ENCODE measurements around the gene HTRA1.
A peak's percentile ranks its signal among the peaks of the same experiment; 100 is the strongest.

The HTRA1 gene

GRCh38 chr10:122457934-122458333 lies 3.4 kb upstream of the HTRA1 start:
- H2AK5ac ChIP-seq (ENCODE audit: low read length) = no peak overlapping the region
- no peak overlapping the region for H3K27ac ChIP-seq (ENCODE audit: low read depth, low read length)
- H2BK5ac ChIP-seq (ENCODE audit: low read length) = no peak overlapping the region
- no peak overlapping the region for H3K4me3 ChIP-seq (ENCODE audit: low read length)
- H3K4ac ChIP-seq (ENCODE audit: low read depth, low read length) = no peak overlapping the region
- DNase-seq = no peak
- H3K4me2 ChIP-seq (ENCODE audit: low read length) = no peak overlapping the region
- no peaks in the 10 kb centered on the region for H3K79me1 ChIP-seq (ENCODE audit: low read length)
- WGBS (ENCODE audit: extremely low coverage, insufficient coverage, low lambda C conversion rate) = no CpG with 5 or more reads among the region's 5 CpGs
- H3K56ac ChIP-seq (ENCODE audit: low read length) = no peak overlapping the region
- no peak overlapping the region for H4K5ac ChIP-seq (ENCODE audit: low read length)
- no peaks in the 10 kb centered on the region for H3K4me1 ChIP-seq (ENCODE audit: control insufficient read depth, low read depth, low read length)
- H3K9ac ChIP-seq (ENCODE audit: low read length) = no peak overlapping the region
- no peak overlapping the region for H2BK120ac ChIP-seq (ENCODE audit: low read depth, low read length)
- peaks cover 22% of the 10 kb centered on the region for H3K27me3 ChIP-seq (ENCODE audit: insufficient read depth, low read length, poor library complexity)
- no peak overlapping the region for H3K18ac ChIP-seq (ENCODE audit: low read length)
- H3K36me3 ChIP-seq (ENCODE audit: control insufficient read depth, insufficient read depth, low read length) = no peaks in the 10 kb centered on the region
- no peaks in the 10 kb centered on the region for H3K79me2 ChIP-seq (ENCODE audit: control insufficient read depth, insufficient read depth, low read length)
- no peak overlapping the region for H3K23ac ChIP-seq (ENCODE audit: low read length)
- no peak overlapping the region for H4K8ac ChIP-seq (ENCODE audit: low read depth, low read length)
- H2BK15ac ChIP-seq (replicated peaks; ENCODE audit: low read depth) = no peak overlapping the region

GRCh38 chr10:122458693-122459092 lies 2.7 kb upstream of the HTRA1 start:
- no peaks in the 10 kb centered on the region for H3K79me2 ChIP-seq (ENCODE audit: control insufficient read depth, insufficient read depth, low read length)
- no peaks in the 10 kb centered on the region for H3K79me1 ChIP-seq (ENCODE audit: low read length)
- no peaks in the 10 kb centered on the region for H3K4me1 ChIP-seq (ENCODE audit: control insufficient read depth, low read depth, low read length)
- H3K27ac ChIP-seq (ENCODE audit: low read depth, low read length) = no peak overlapping the region
- H3K36me3 ChIP-seq (ENCODE audit: control insufficient read depth, insufficient read depth, low read length) = no peaks in the 10 kb centered on the region
- H4K8ac ChIP-seq (ENCODE audit: low read depth, low read length) = no peak overlapping the region
- peaks cover 29% of the 10 kb centered on the region for H3K27me3 ChIP-seq (ENCODE audit: insufficient read depth, low read length, poor library complexity)
- H4K5ac ChIP-seq (ENCODE audit: low read length) = no peak overlapping the region
- no peak overlapping the region for H3K18ac ChIP-seq (ENCODE audit: low read length)
- H2AK5ac ChIP-seq (ENCODE audit: low read length) = no peak overlapping the region
- no peak overlapping the region for H3K23ac ChIP-seq (ENCODE audit: low read length)
- no peak overlapping the region for H3K56ac ChIP-seq (ENCODE audit: low read length)
- H3K4me2 ChIP-seq (ENCODE audit: low read length) = no peak overlapping the region
- DNase-seq = no peak
- H2BK15ac ChIP-seq (replicated peaks; ENCODE audit: low read depth) = no peak overlapping the region
- H3K4ac ChIP-seq (ENCODE audit: low read depth, low read length) = no peak overlapping the region
- no peak overlapping the region for H3K9ac ChIP-seq (ENCODE audit: low read length)
- WGBS (ENCODE audit: extremely low coverage, insufficient coverage, low lambda C conversion rate) = no CpG with 5 or more reads among the region's 6 CpGs
- no peak overlapping the region for H2BK5ac ChIP-seq (ENCODE audit: low read length)
- H3K4me3 ChIP-seq (ENCODE audit: low read length) = no peak overlapping the region
- no peak overlapping the region for H2BK120ac ChIP-seq (ENCODE audit: low read depth, low read length)

- Histone ChIP-seq H3K79me1 (ENCODE audit: low read length) (no peaks in the 10 kb centered on the region), H3K4me2 (ENCODE audit: low read length) (no peak overlapping the region), H3K27ac (ENCODE audit: low read depth, low read length) (no peak overlapping the region), H3K56ac (ENCODE audit: low read length) (no peak overlapping the region), H3K23ac (ENCODE audit: low read length) (no peak overlapping the region), H2BK5ac (ENCODE audit: low read length) (no peak overlapping the region), H3K79me2 (ENCODE audit: control insufficient read depth, insufficient read depth, low read length) (no peaks in the 10 kb centered on the region), H4K8ac (ENCODE audit: low read depth, low read length) (no peak overlapping the region), H2BK15ac (replicated peaks; ENCODE audit: low read depth) (no peak overlapping the region), H4K5ac (ENCODE audit: low read length) (no peak overlapping the region), H3K36me3 (ENCODE audit: control insufficient read depth, insufficient read depth, low read length) (no peaks in the 10 kb centered on the region), H2AK5ac (ENCODE audit: low read length) (no peak overlapping the region), H3K18ac (ENCODE audit: low read length) (no peak overlapping the region), H3K27me3 (ENCODE audit: insufficient read depth, low read length, poor library complexity) (peaks cover 34% of the 10 kb centered on the region), H3K9ac (ENCODE audit: low read length) (no peak overlapping the region), H2BK120ac (ENCODE audit: low read depth, low read length) (no peak overlapping the region), H3K4me1 (ENCODE audit: control insufficient read depth, low read depth, low read length) (no peaks in the 10 kb centered on the region), H3K4me3 (ENCODE audit: low read length) (no peak overlapping the region), H3K4ac (ENCODE audit: low read depth, low read length) (no peak overlapping the region)
- WGBS (ENCODE audit: extremely low coverage, insufficient coverage, low lambda C conversion rate) = no CpG with 5 or more reads among the region's 14 CpGs
- DNase-seq = no peak
Observed at GRCh38 chr10:122459561-122460273, 1.6 kb upstream of the HTRA1 start.

GRCh38 chr10:122460891-122461293 lies 461 bp upstream of the HTRA1 start:
- H3K4me2 ChIP-seq (ENCODE audit: low read length) = peak overlapping the region; percentile 44
- H2BK120ac ChIP-seq (ENCODE audit: low read depth, low read length) = no peak overlapping the region
- H3K79me1 ChIP-seq (ENCODE audit: low read length) = no peaks in the 10 kb centered on the region
- no peaks in the 10 kb centered on the region for H3K36me3 ChIP-seq (ENCODE audit: control insufficient read depth, insufficient read depth, low read length)
- peak overlapping the region; percentile 42 for H3K56ac ChIP-seq (ENCODE audit: low read length)
- H4K8ac ChIP-seq (ENCODE audit: low read depth, low read length) = no peak overlapping the region
- no peak overlapping the region for H3K4me3 ChIP-seq (ENCODE audit: low read length)
- no peak for DNase-seq
- peak overlapping the region; percentile 38 for H3K4ac ChIP-seq (ENCODE audit: low read depth, low read length)
- no CpG with 5 or more reads among the region's 40 CpGs for WGBS (ENCODE audit: extremely low coverage, insufficient coverage, low lambda C conversion rate)
- H3K4me1 ChIP-seq (ENCODE audit: control insufficient read depth, low read depth, low read length) = no peaks in the 10 kb centered on the region
- peaks cover 34% of the 10 kb centered on the region for H3K27me3 ChIP-seq (ENCODE audit: insufficient read depth, low read length, poor library complexity)
- H3K23ac ChIP-seq (ENCODE audit: low read length) = no peak overlapping the region
- peak overlapping the region; percentile 24 for H3K18ac ChIP-seq (ENCODE audit: low read length)
- no peak overlapping the region for H2AK5ac ChIP-seq (ENCODE audit: low read length)
- H2BK15ac ChIP-seq (replicated peaks; ENCODE audit: low read depth) = no peak overlapping the region
- H2BK5ac ChIP-seq (ENCODE audit: low read length) = no peak overlapping the region
- H4K5ac ChIP-seq (ENCODE audit: low read length) = no peak overlapping the region
- H3K79me2 ChIP-seq (ENCODE audit: control insufficient read depth, insufficient read depth, low read length) = no peaks in the 10 kb centered on the region
- H3K9ac ChIP-seq (ENCODE audit: low read length) = peak overlapping the region; percentile 8
- H3K27ac ChIP-seq (ENCODE audit: low read depth, low read length) = no peak overlapping the region

GRCh38 chr10:122461729-122462532 lies 578 bp downstream of the HTRA1 start:
- Histone ChIP-seq H3K4me1 (ENCODE audit: control insufficient read depth, low read depth, low read length) (no peaks in the 10 kb centered on the region), H3K27me3 (ENCODE audit: insufficient read depth, low read length, poor library complexity) (peaks cover 34% of the 10 kb centered on the region), H2BK120ac (ENCODE audit: low read depth, low read length) (no peak overlapping the region), H3K27ac (ENCODE audit: low read depth, low read length) (no peak overlapping the region), H2AK5ac (ENCODE audit: low read length) (no peak overlapping the region), H3K23ac (ENCODE audit: low read length) (no peak overlapping the region), H3K4me3 (ENCODE audit: low read length) (no peak overlapping the region), H4K5ac (ENCODE audit: low read length) (no peak overlapping the region), H2BK15ac (replicated peaks; ENCODE audit: low read depth) (no peak overlapping the region), H3K79me1 (ENCODE audit: low read length) (no peaks in the 10 kb centered on the region), H3K56ac (ENCODE audit: low read length) (peak overlapping the region; percentile 64), H4K8ac (ENCODE audit: low read depth, low read length) (no peak overlapping the region), H3K18ac (ENCODE audit: low read length) (no peak overlapping the region), H3K4ac (ENCODE audit: low read depth, low read length) (no peak overlapping the region), H3K9ac (ENCODE audit: low read length) (peak overlapping the region; percentile 32), H3K79me2 (ENCODE audit: control insufficient read depth, insufficient read depth, low read length) (no peaks in the 10 kb centered on the region), H3K4me2 (ENCODE audit: low read length) (peak overlapping the region; percentile 64), H3K36me3 (ENCODE audit: control insufficient read depth, insufficient read depth, low read length) (no peaks in the 10 kb centered on the region), H2BK5ac (ENCODE audit: low read length) (no peak overlapping the region)
- DNase-seq = no peak
- WGBS (ENCODE audit: extremely low coverage, insufficient coverage, low lambda C conversion rate) = no CpG with 5 or more reads among the region's 95 CpGs

Data from mesendoderm (in vitro differentiated cells).